Neural cell (in vitro differentiated cells): Measurements from ENCODE around the gene NDUFC1. TPM values are rescaled to one million over a fixed set of nuclear protein-coding genes. Genes with fewer than 3 reads are reported as not detected.

Experiments used
- H2AFZ ChIP-seq: fragments of 200-600, 300-800 bp; sonication (generic), shearing (Covaris generic); 2 replicates; pipeline ENCODE4 v1.6.0; 2014; ENCODE audit warnings: low read depth, mild to moderate bottlenecking, antibody characterized with exemption, low read length, moderate library complexity
- H3F3A ChIP-seq: fragments of 200-600 bp; shearing (Covaris generic); 2 replicates; pipeline ENCODE4 v1.6.1; 2016; ENCODE audit warnings: mild to moderate bottlenecking, moderate library complexity, mixed read lengths, antibody characterized with exemption, low read length; ENCODE audit not compliant: insufficient read depth, poor library complexity, severe bottlenecking
- H3K27ac ChIP-seq: fragments of 200-600, 300-800 bp; sonication (generic), shearing (Covaris generic); 2 replicates; pipeline ENCODE4 v1.5.1; 2014; ENCODE audit warnings: mild to moderate bottlenecking, low read length, moderate library complexity
- H3K27me3 ChIP-seq: fragments of 300-800, 200-600 bp; sonication (generic), shearing (Covaris generic); 2 replicates; pipeline ENCODE4 v1.6.0; 2014; ENCODE audit warnings: mild to moderate bottlenecking, low read depth, low read length, moderate library complexity; ENCODE audit not compliant: insufficient read depth
- H3K36me3 ChIP-seq: fragments of 300-800, 200-600 bp; sonication (generic), shearing (Covaris generic); 2 replicates; pipeline ENCODE4 v1.5.1; 2014; ENCODE audit warnings: mild to moderate bottlenecking, antibody characterized with exemption, low read length, moderate library complexity; ENCODE audit not compliant: insufficient read depth
- H3K4me2 ChIP-seq: fragments of 300-800, 200-600 bp; sonication (generic), shearing (Covaris generic); 2 replicates; pipeline ENCODE4 v1.6.0; 2014; ENCODE audit warnings: mild to moderate bottlenecking, low read length
- H3K4me3 ChIP-seq: fragments of 300-800, 200-600 bp; sonication (generic), shearing (Covaris generic); 2 replicates; pipeline ENCODE4 v1.5.1; 2014; ENCODE audit warnings: mild to moderate bottlenecking, low read length, moderate library complexity
- H3K79me2 ChIP-seq: fragments of 200-600 bp; shearing (Covaris generic); replicated peaks from 2 replicates; pipeline ENCODE4 v1.6.0; 2014; ENCODE audit warnings: mild to moderate bottlenecking, low read length, moderate library complexity; ENCODE audit not compliant: insufficient read depth
- H3K9ac ChIP-seq: fragments of 300-800, 200-600 bp; sonication (generic), shearing (Covaris generic); 2 replicates; pipeline ENCODE4 v1.6.1; 2016; ENCODE audit warnings: mild to moderate bottlenecking, low read length, mixed read lengths
- H3K9me2 ChIP-seq: fragments of 200-600 bp; shearing (Covaris generic); 2 replicates; pipeline ENCODE4 v1.6.1; 2016; ENCODE audit warnings: mild to moderate bottlenecking, low read length, mixed read lengths; ENCODE audit not compliant: insufficient read depth
- H3K9me3 ChIP-seq: fragments of 200-600, 300-800 bp; sonication (generic), shearing (Covaris generic); 2 replicates; pipeline ENCODE4 v1.6.1; 2016; ENCODE audit warnings: mild to moderate bottlenecking, mixed run types, low read length, moderate library complexity, mixed read lengths
- H4K20me1 ChIP-seq: fragments of 200-600 bp; shearing (Covaris generic); 2 replicates; pipeline ENCODE4 v1.6.1; 2016; ENCODE audit warnings: mild to moderate bottlenecking, mixed run types; ENCODE audit not compliant: insufficient read depth
- CTCF ChIP-seq: fragments of 450-650 bp; IDR thresholded peaks from 2 replicates; pipeline ENCODE4 v1.5.1; 2014; ENCODE audit warnings: antibody characterized with exemption, mild to moderate bottlenecking, moderate library complexity; ENCODE audit not compliant: poor library complexity, severe bottlenecking
- EP300 ChIP-seq: fragments of 450-650 bp; conservative IDR thresholded peaks from 2 replicates; pipeline ENCODE4 v1.6.1; 2014; ENCODE audit warnings: antibody characterized with exemption, mild to moderate bottlenecking, moderate library complexity; ENCODE audit not compliant: poor library complexity, severe bottlenecking
- EZH2 ChIP-seq: fragments of 200-600, 300-800 bp; shearing (Covaris generic), sonication (generic); IDR thresholded peaks from 2 replicates; pipeline ENCODE4 v1.6.1; 2014; ENCODE audit warnings: antibody characterized with exemption, low read length, borderline replicate concordance, mild to moderate bottlenecking; ENCODE audit not compliant: insufficient read depth, poor library complexity, severe bottlenecking
- MXI1 ChIP-seq: fragments of 450-650 bp; conservative IDR thresholded peaks from 2 replicates; pipeline ENCODE4 v1.6.1; 2014; ENCODE audit warnings: antibody characterized with exemption, mild to moderate bottlenecking; ENCODE audit not compliant: poor library complexity, severe bottlenecking
- POLR2AphosphoS5 ChIP-seq: IDR thresholded peaks from 2 replicates; pipeline ENCODE4 v1.6.1; 2012
- RAD21 ChIP-seq: fragments of 450-650 bp; conservative IDR thresholded peaks from 2 replicates; pipeline ENCODE4 v1.6.1; 2014; ENCODE audit warnings: antibody characterized with exemption, mild to moderate bottlenecking, moderate library complexity
- REST ChIP-seq: IDR thresholded peaks from 2 replicates; pipeline ENCODE4 v1.6.1; 2012; ENCODE audit warnings: borderline replicate concordance
- SMC3 ChIP-seq: fragments of 450-650 bp; conservative IDR thresholded peaks from 2 replicates; pipeline ENCODE4 v1.6.1; 2014; ENCODE audit warnings: antibody characterized with exemption, mild to moderate bottlenecking, moderate library complexity; ENCODE audit not compliant: poor library complexity
- TAF1 ChIP-seq: IDR thresholded peaks from 2 replicates; pipeline ENCODE4 v1.6.1; 2012; ENCODE audit warnings: low read depth
- polyA plus RNA-seq: library from polyadenylated mRNA; depleted of rRNA; stranded (reverse); fragments of >200 nt; gene quantifications from 2 replicates; pipeline ENCODE4 v1.2.3, GENCODE V29; 2014

Gene NDUFC1
- polyA plus RNA-seq, 1 donor from 2014 or later, result 102 TPM

GRCh38 chr4:139278485-139278884, 23.8 kb downstream of the NDUFC1 start:
- no peak for TF ChIP-seq REST
- TF ChIP-seq RAD21, result no peak
- TF ChIP-seq EP300, result no peak
- TF ChIP-seq POLR2AphosphoS5, result no peak
- TF ChIP-seq SMC3, result no peak
- no peak for TF ChIP-seq EZH2
- TF ChIP-seq CTCF, result no peak
- TF ChIP-seq MXI1, result no peak
- TF ChIP-seq TAF1, result no peak
- Histone ChIP-seq H3K27me3 (peaks cover 41% of the 10 kb centered on the region), H3K79me2 (no peaks in the 10 kb centered on the region), H3K27ac (no peak overlapping the region), H3F3A (no peaks in the 10 kb centered on the region), H3K9ac (no peak overlapping the region), H2AFZ (no peak overlapping the region), H3K9me3 (no peaks in the 10 kb centered on the region), H3K36me3 (no peaks in the 10 kb centered on the region), H3K4me3 (no peak overlapping the region), H3K4me2 (no peak overlapping the region), H4K20me1 (no peaks in the 10 kb centered on the region), H3K9me2 (no peaks in the 10 kb centered on the region)

- no peaks in the 10 kb centered on the region for H3K36me3 ChIP-seq
- no peak overlapping the region for H3K4me2 ChIP-seq
- H3K9ac ChIP-seq, result no peak overlapping the region
- H3F3A ChIP-seq, result no peaks in the 10 kb centered on the region
- TF ChIP-seq EZH2, result no peak
- no peak for TF ChIP-seq RAD21
- TF ChIP-seq SMC3, result no peak
- no peak for TF ChIP-seq REST
- H3K79me2 ChIP-seq, result no peaks in the 10 kb centered on the region
- no peak overlapping the region for H3K27ac ChIP-seq
- H3K9me3 ChIP-seq, result no peaks in the 10 kb centered on the region
- H3K27me3 ChIP-seq, result peaks cover 31% of the 10 kb centered on the region
- no peak overlapping the region for H2AFZ ChIP-seq
- H3K9me2 ChIP-seq, result no peaks in the 10 kb centered on the region
- H3K4me3 ChIP-seq, result no peak overlapping the region
- no peaks in the 10 kb centered on the region for H4K20me1 ChIP-seq
These were observed 27.0 kb downstream of the NDUFC1 start for GRCh38 chr4:139275281-139275735.
